Mammary epithelial cell (primary cell): ENCODE measurements around the gene PTPRO.

ENCODE experiments used
- CTCF ChIP-seq, 2 donors: IDR thresholded peaks in 1 of 2; conservative IDR thresholded peaks in 1 of 2; 2 replicates each; pipeline ENCODE4 v1.5.1; 2011 to 2012; ENCODE audit warnings: inconsistent platforms in 2 of 2, low read length in 2 of 2, mild to moderate bottlenecking in 2 of 2, control low read depth in 1 of 2, low read depth in 1 of 2; ENCODE audit not compliant: insufficient read depth in 1 of 2; ENCODE audit errors: extremely low read depth in 1 of 2
- EZH2 ChIP-seq: IDR thresholded peaks from 2 replicates; pipeline ENCODE4 v1.6.1; 2012; ENCODE audit warnings: low read length, inconsistent platforms, borderline replicate concordance

DNA sequence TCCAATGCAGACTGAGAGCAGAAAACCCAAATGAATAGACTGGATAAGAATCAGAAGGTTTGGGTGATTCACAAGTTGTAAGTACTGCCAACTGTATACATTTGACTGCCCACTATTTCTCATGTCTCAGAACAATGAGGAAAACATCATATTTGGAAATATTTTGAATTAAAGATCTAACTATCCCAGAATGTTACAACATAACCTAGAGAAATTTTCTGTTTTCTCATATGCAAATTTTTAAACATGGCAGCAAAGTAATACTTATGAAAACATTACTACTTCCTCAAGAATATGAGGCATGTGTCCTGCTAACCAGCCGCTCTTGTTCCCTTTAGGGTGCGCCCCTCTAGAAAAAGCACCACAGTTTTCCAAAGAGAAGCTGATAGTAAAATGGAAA, 179.9 kb downstream of the PTPRO start:
- TF ChIP-seq CTCF (conservative IDR thresholded peaks at IDR 0.05 in 1 of 2, IDR thresholded peaks at IDR 0.05 in 1 of 2; ENCODE audit: extremely low read depth in 1 of 2, insufficient read depth in 1 of 2, low read depth in 1 of 2, low read length in 2 of 2) (no peak), EZH2 (no peak)
